ENCODE measurements around the gene SMLR1.
"Not testable (repeated sequence)": the region's sequence is repeated elsewhere in the genome, so short reads cannot be mapped to it uniquely, and the experiment has no call there.

SMLR1 gene

GRCh38 chr6:130827247-130828149 is at the start of gene SMLR1:
Gene SMLR1, plus strand, starts transcription at chr6:130827406. Its CDS starts 8 bp downstream, at chr6:130827414.
- DNase-seq, result no peak

DNA sequence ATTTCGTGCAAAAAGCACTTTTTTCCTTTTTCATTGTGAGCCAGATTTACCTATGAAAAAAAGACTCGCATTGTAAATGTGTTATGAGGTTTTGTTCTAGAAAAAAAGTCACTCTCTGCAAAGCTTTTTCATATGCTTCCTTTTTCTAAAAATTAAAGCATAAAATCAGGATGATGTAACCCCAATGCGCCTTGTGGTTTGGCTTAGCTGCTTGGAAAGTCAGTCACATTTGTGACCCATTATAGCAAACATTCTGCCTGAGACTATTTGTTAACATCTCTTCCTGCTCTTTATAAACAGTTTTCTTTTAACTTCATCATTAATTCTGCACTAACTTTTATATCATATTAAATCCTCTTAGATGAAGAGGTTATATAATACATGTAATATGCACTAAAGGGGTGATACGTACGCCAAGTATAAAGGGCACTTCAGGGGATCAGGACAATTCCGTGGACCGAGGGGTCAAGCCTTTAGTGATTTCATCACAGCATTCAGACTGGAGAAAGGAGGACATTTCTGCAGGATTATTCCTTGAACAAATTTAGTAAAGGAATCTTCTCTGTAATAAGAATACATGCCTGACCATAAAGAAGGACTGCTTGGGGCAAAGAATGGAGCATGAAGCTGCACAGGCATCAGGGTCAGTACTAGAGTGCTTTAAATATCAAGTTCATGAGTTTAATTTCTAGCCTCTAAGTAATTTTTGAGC is 48.1 kb upstream of the SMLR1 start:
- DNase-seq, result no peak

DNA sequence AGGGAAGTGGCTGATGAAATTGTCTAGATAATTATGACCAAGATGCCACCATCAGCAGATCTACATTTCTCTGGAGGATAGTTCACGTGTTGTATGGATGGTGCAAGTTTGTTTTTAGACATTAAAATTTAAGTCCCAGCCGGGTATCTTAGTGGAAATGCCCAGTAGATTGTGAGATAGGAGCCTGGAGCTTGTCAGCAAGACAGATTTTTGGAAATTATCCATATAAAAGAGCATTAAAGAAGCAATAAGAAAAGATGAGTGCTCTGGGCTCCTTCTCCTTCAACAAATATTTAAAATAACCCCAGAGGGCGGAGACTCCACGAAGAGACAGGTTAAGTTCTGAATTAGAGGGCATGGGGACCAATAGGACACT is 47.6 kb upstream of the SMLR1 start:
- no peak for DNase-seq

- DNase-seq, result no peak
These were observed 47.1 kb upstream of the SMLR1 start for GRCh38 chr6:130780122-130780521.

- no peak for DNase-seq
These were observed 45.6 kb upstream of the SMLR1 start for GRCh38 chr6:130781557-130781956.

GRCh38 chr6:130783416-130784107 is 43.6 kb upstream of the SMLR1 start:
- no peak for DNase-seq

DNA sequence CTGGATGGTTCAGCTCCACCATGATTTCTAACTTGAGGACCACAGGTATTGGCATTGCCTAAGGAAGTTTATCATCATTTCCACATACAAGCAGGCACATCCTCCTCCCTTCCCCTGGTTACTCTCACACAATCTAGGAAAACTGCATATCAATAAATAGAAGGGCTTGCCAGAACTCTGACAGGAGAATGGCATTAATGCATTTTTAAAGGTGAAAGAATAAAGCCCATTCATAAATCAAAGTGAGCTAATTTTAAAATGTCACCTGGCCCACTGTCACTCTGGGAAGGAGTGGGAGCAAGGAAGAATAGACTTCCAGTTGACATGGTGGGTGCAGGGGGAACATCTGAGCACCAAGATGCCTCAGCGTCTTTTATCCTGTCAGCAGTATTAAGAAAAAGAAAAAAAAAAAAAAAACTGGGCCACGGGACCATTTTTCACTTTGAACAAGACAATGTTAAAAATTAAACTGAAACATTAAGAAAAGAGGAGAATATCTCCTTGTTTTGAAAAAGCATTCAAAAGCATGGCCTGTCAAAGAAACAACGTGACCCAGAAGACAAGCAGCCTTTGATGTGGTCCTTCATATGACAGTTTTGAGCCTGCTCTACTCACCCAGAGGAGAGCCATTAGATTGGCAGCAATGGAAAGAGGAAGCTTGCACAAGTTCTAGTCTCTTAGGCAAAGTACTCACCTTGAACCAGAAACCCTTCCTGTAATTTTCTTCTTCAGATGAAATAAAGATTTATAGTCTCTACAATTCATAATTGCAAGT is 39.3 kb upstream of the SMLR1 start:
- DNase-seq, result no peak

- DNase-seq, result no peak
These were observed 38.3 kb upstream of the SMLR1 start for GRCh38 chr6:130788954-130789353.

- DNase-seq, result no peak
These were observed 33.1 kb upstream of the SMLR1 start for GRCh38 chr6:130794010-130794697.

GRCh38 chr6:130794738-130795137 is 32.5 kb upstream of the SMLR1 start:
- no peak for DNase-seq

DNA sequence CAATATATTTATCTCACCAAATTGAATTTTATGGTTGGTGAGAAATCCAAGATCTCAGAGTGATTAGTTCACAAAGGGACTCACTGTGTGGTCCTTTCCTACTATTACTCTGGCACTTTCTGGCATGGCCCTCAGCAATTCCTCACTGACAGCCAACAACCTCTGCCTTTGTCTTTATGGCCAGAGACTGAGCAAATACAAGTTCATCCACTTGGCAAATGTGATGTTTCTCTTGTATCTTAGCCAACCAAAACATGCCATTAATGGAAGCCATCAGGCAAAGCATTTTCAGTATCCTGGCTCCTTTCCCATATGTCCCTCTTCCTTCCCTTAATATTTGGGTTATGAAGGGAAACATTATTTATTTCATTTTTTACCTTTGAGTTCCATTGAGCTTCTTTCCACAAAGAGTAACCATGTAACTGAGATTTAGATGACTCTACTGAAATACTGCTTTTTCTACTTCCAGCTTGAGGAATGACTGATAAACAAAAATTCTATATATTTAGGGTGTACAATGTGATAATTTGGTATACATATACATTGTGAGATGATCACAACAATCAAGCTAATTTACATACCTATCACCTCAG is 30.8 kb upstream of the SMLR1 start:
- no peak for DNase-seq

DNA sequence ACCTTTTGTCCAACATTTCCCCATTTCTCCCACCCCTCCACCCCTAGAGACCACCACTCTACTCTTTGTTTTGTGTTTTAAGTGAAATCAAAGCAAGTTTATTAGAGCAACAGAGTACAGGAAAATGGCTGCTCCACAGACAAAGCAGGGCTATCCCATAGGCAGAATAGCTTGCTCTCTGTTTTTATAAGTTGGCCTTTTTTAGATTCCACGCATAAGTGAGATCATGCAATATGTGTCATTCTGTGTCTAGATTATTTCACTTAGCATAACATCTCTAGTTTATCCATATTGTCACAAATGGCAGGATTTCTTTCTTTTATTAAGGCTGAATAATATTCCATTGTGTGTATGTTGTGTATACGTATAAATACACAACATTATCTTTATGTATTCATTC is 30.1 kb upstream of the SMLR1 start:
- no peak for DNase-seq

DNA sequence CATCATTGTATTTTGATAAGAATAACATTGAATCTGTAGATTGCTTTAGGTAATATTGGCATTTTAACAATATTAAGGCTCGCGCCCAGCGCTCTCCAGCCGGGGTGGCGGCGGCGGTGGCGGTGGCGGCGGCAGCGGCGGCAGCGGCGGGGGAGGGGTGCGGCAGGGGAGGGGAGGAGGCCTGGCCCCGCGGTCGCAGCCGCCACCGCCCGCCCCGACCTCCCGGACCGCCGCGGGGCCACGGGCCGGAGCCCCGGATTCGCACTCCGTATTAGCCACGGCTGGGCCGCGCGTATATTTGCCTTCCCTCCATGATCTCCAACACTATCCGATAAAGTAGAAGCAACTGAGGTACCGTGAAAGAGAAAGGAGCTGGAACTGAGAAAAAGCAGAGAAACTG is 25.8 kb upstream of the SMLR1 start:
- DNase-seq, result not testable (repeated sequence)

DNA sequence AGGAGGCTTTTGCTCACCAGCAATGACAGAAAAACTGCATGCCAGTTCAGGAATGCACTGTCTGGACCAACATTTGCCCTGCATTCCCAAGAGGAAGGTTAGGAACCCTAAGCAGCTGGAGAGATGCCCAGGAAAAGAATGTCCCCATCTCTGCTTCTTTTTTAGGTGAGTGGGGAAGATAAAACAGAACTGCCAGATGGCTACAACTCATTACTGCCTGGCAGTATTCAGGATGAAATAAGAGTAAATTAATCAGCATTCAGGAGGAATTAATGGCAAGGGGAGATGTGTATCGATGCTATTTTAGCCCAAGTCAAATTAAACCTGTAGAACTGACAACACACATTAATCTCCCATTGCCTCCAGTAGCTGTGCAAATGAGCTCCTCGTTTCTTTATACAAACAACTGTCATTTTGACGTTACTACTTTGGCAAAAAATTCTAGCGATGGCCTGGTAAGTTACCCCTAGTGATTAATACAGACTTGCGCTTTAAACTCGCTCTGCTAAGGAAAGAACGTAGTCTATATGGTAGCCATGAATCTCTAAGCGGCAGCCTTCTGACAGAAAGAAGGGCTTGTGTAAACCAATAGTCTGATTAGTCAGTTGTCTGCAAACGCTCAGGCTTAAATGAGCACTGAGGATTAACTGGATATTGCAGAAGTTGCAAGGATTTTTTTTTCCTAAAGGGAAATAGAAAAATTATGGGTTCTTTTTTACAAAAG is 16.7 kb upstream of the SMLR1 start:
- peak in 2 of 56 donors; percentile 3 to 9 for DNase-seq

DNA sequence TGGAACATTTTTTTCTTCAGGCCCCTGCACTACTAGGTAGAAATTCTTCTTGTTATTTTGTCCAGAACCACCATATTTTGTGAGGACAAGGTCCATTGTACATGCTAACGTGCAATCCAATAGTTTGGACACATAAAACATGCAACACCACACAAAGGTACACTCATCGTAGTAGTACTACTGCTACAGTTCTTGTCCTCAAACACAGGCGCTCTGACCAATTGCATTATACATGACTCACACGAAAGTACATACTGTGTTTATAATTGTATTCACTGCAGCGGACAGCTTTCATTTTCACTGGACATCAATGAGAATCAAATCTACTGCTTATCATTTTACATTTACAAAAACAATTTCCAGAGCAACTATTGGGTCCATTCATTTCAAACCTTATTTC is 15.3 kb upstream of the SMLR1 start:
- DNase-seq, result no peak

GRCh38 chr6:130814506-130814905 is 12.7 kb upstream of the SMLR1 start:
- DNase-seq, result no peak

- DNase-seq, result no peak
These were observed 11.8 kb upstream of the SMLR1 start for GRCh38 chr6:130815200-130816071.

GRCh38 chr6:130822736-130823135 is 4.5 kb upstream of the SMLR1 start:
- no peak for DNase-seq

Measured in amygdala (tissue), 56 donors.